ENCODE data around the gene ERMARD. TPM values are rescaled to one million over a fixed set of nuclear protein-coding genes. Genes with fewer than 3 reads are reported as not detected.

Gene ERMARD
- total RNA-seq = 14.8 and 18.8 TPM in 2 replicates

GRCh38 chr6:169751242-169752073 lies at the start of gene ERMARD, which contains the start of gene DYNLT2:
TSS of gene ERMARD (plus strand) at chr6:169751622. CDS start at chr6:169751658, 36 bp downstream.
TSS of gene DYNLT2 (minus strand) at chr6:169751572. CDS start at chr6:169751458, 114 bp downstream.

GRCh38 chr6:169701954-169702839 lies 49.2 kb upstream of the ERMARD start, which contains the start of the genes C6orf120 and WDR27:
TSS of gene C6orf120 (plus strand) at chr6:169702126. CDS start at chr6:169702460, 334 bp downstream.
TSS of gene WDR27 (minus strand) at chr6:169702029. CDS start at chr6:169689005, 13,024 bp downstream.

GRCh38 chr6:169724494-169725124 lies 26.8 kb upstream of the ERMARD start, which contains the start of gene PHF10:
TSS of gene PHF10 (minus strand) at chr6:169724500. CDS start at chr6:169723931, 569 bp downstream.

Other genes starting within 250 kb of the ERMARD start
- 27.6 and 29.9 TPM in 2 replicates for gene WDR27, start 49.6 kb upstream of the ERMARD start, total RNA-seq
- gene C6orf120, start 49.5 kb upstream of the ERMARD start, total RNA-seq = 25.3 and 35.5 TPM in 2 replicates
- gene PHF10, start 27.1 kb upstream of the ERMARD start, total RNA-seq = 25.7 and 36.2 TPM in 2 replicates
- 0.86 and 1.2 TPM in 2 replicates for gene DYNLT2, start 50 bp upstream of the ERMARD start, total RNA-seq

All from dermis lymphatic vessel endothelial cell (primary cell).